ENCODE results near the gene BMP6. TPM values are rescaled to one million over a fixed set of nuclear protein-coding genes. Genes with fewer than 3 reads are reported as not detected.

BMP6 gene
- 10 to 100 TPM in 1 of 4 donors, 1 to 10 TPM in 3; 1.4 to 16.1 (median 6.0) TPM for total RNA-seq

DNA sequence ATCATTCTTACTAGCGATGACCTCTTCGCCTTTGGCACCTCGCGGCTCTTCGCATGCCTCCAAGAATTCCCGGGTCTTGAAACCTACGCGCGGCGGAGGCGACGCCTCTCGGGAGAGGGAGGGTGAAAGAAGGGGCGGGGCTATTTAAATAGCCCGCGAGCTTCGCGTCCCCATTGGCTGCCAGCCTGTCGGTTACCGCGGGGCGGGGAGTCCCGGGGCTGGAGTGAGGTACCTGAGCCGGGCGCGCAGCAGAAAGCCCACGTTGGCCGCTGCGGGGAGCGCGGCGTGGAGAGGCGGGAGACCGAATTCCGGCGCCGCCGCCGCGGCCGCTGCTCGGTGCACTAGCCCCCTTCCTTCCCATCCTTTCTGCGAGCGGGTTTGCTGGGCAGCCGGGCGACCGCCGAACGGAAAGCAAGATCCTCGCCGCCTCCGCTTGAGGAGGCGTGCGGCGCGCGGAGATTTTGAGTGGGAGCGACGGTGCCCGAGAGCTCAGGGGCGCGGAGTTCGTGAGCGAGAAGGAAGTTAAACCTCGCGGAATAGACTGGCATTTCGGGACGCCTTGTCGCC, at the start of gene BMP6:
TSS of gene BMP6 (plus strand) at position 251 of the 567 bp plus-strand sequence. CDS start 857 bp downstream, outside the sequence.
- Histone ChIP-seq H3K4me3 (peak within 1 kb of the TSS; percentile 43 to 53), H3K36me3 (no peaks in the 10 kb centered on the region), H3K27me3 (peaks cover 88% of the 10 kb centered on the region), H3K27ac (peak within 1 kb of the TSS in 1 of 4 donors; percentile 13), H3K4me1 (peaks cover 0 to 40% (median 16%) of the 10 kb centered on the region in 3 donors), H3K9me3 (no peaks in the 10 kb centered on the region)
- no peak for TF ChIP-seq POLR2AphosphoS5 (IDR thresholded peaks at IDR 0.05)
- peak in 1 of 2 donors; percentile 9 for TF ChIP-seq POLR2A (IDR thresholded peaks at IDR 0.05)
- no peak for TF ChIP-seq EP300 (IDR thresholded peaks at IDR 0.05)
- peak; percentile 85 for ATAC-seq
- WGBS, 2 donors (ENCODE audit: low coverage in 1 of 2) = 0% methylated on average over 5 of the region's 69 CpGs

DNA sequence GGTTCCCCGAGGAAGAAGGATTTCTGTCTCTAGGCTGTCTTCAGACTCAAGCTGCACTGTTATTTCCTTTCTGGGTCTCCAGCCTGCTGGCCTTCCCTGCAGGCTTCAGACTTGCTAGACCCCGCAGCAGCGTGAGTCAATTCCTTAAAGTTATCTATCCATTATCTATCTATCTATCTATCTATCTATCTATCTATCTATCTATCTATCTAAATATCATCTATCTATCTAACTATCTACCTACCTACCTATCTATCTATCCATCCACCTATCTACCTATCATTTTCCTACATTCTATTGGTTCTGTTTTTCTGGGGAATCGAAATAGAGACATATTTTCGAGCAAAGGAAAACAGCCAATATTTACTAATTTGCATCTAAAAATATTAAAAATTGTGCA, 48.7 kb upstream of the BMP6 start:
- Histone ChIP-seq H3K9me3 (no peaks in the 10 kb centered on the region), H3K27ac (no peak overlapping the region), H3K4me3 (no peak overlapping the region), H3K36me3 (no peaks in the 10 kb centered on the region), H3K27me3 (peaks cover 36% of the 10 kb centered on the region), H3K4me1 (peaks cover 0 to 14% (median 3%) of the 10 kb centered on the region in 3 donors)
- TF ChIP-seq POLR2A (IDR thresholded peaks at IDR 0.05) (no peak), EP300 (IDR thresholded peaks at IDR 0.05) (no peak), POLR2AphosphoS5 (IDR thresholded peaks at IDR 0.05) (no peak)
- TF ChIP-seq, protein P1, sequence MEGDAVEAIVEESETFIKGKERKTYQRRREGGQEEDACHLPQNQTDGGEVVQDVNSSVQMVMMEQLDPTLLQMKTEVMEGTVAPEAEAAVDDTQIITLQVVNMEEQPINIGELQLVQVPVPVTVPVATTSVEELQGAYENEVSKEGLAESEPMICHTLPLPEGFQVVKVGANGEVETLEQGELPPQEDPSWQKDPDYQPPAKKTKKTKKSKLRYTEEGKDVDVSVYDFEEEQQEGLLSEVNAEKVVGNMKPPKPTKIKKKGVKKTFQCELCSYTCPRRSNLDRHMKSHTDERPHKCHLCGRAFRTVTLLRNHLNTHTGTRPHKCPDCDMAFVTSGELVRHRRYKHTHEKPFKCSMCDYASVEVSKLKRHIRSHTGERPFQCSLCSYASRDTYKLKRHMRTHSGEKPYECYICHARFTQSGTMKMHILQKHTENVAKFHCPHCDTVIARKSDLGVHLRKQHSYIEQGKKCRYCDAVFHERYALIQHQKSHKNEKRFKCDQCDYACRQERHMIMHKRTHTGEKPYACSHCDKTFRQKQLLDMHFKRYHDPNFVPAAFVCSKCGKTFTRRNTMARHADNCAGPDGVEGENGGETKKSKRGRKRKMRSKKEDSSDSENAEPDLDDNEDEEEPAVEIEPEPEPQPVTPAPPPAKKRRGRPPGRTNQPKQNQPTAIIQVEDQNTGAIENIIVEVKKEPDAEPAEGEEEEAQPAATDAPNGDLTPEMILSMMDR (IDR thresholded peaks at IDR 0.05) = no peak
- WGBS, 2 donors (ENCODE audit: low coverage in 1 of 2) = 93 to 94% methylated on average over 3 to 5 of the region's 5 CpGs
- no peak for ATAC-seq

DNA sequence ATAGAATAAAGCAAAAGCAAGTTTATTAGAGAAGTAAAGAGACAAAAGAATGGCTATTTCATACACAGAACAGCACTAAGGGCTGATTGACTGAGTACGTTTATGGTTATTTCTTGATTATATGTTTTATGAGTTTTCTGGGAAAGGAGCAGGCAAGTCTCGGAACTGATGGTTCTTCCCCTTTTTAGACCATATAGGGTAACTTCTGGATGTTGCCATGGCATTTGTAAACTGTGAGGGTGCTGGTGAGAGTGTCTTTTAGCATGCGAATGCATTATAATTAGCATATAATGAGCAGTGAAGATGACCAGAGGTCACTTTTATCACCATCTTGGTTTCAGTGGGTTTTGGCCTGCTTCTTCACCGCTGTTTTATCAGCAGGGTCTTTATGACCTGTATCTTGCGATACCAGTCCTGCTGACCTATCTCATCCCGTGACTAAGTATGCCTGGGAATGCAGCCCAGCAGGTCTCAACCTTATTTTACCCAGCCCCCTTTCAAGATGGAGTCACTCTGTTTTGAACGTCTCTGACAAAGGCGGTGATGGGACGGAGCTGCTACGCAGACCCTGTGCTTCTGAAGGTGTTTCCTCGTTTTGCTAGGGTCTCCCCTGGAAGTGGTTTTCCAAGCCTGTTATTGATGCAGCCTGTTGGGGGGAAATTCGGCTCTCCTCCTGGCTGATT, 45.4 kb upstream of the BMP6 start:
- no peak for ATAC-seq
- TF ChIP-seq, protein P1 (IDR thresholded peaks at IDR 0.05) = no peak
- TF ChIP-seq POLR2A (IDR thresholded peaks at IDR 0.05) (no peak), EP300 (IDR thresholded peaks at IDR 0.05) (no peak), POLR2AphosphoS5 (IDR thresholded peaks at IDR 0.05) (no peak)
- no peaks in the 10 kb centered on the region for H3K9me3 ChIP-seq
- no peak overlapping the region for H3K27ac ChIP-seq
- WGBS, 2 donors (ENCODE audit: low coverage in 1 of 2) = 78 to 86% methylated on average over 5 to 6 of the region's 12 CpGs
- no peaks in the 10 kb centered on the region for H3K4me1 ChIP-seq
- H3K27me3 ChIP-seq = peaks cover 39% of the 10 kb centered on the region
- no peak overlapping the region for H3K4me3 ChIP-seq
- H3K36me3 ChIP-seq = no peaks in the 10 kb centered on the region

DNA sequence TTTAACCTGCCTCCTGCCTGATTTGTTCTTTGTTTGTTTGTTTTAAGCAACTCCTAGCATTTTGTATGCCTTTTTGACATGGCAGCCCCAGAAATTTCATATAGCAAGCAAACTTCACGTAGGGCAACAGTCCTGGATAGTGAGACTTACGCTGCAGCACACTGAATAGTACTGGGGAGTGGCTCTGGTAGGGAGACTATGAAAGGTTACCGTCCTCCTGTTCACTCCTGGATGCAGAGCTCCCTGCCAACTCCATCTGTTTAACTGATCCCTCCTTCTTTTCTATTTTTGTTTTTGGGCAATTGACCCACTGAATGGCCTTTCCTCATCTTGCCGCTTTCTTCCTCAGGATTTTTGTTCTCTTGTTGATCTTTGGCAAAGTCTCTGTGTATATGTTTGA, 44.5 kb upstream of the BMP6 start:
- Histone ChIP-seq H3K27me3 (peaks cover 39% of the 10 kb centered on the region), H3K27ac (no peak overlapping the region), H3K9me3 (no peaks in the 10 kb centered on the region), H3K4me3 (no peak overlapping the region), H3K36me3 (no peaks in the 10 kb centered on the region), H3K4me1 (no peaks in the 10 kb centered on the region)
- ATAC-seq = no peak
- no peak for TF ChIP-seq POLR2A (IDR thresholded peaks at IDR 0.05)
- TF ChIP-seq, protein P1 (IDR thresholded peaks at IDR 0.05) = no peak
- no peak for TF ChIP-seq EP300 (IDR thresholded peaks at IDR 0.05)
- no peak for TF ChIP-seq POLR2AphosphoS5 (IDR thresholded peaks at IDR 0.05)
- 33 to 63% methylated on average over 4 of the region's 4 CpGs for WGBS, 2 donors (ENCODE audit: low coverage in 1 of 2)

DNA sequence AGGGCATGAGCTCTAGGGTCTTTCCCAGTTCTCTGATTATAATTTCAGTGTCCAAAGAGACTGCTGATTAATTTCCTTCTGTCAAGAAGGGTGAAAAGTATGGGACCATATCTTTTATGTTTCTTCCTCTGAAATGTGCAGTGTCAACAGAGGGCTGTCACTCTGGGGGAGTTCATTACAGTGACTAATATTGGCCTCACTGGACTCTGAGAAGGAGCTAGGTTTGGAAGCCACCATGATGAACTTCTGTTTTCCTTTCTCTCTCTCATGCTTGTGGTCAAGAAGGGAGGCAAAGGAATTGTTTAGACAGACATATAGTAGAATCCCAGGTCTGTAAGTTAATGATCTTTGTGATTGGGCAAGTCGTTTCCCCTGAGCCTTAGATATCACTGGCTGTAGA, 41.8 kb upstream of the BMP6 start:
- no peak overlapping the region for H3K4me3 ChIP-seq
- peaks cover 39% of the 10 kb centered on the region for H3K27me3 ChIP-seq
- no peak for TF ChIP-seq POLR2A (IDR thresholded peaks at IDR 0.05)
- TF ChIP-seq EP300 (IDR thresholded peaks at IDR 0.05) = no peak
- TF ChIP-seq POLR2AphosphoS5 (IDR thresholded peaks at IDR 0.05) = no peak
- TF ChIP-seq, protein P1 (IDR thresholded peaks at IDR 0.05) = no peak
- no peaks in the 10 kb centered on the region for H3K36me3 ChIP-seq
- H3K27ac ChIP-seq = no peak overlapping the region
- H3K9me3 ChIP-seq = no peaks in the 10 kb centered on the region
- H3K4me1 ChIP-seq = no peaks in the 10 kb centered on the region
- WGBS, 2 donors (ENCODE audit: low coverage in 1 of 2) = 14 to 88% methylated on average over 1 of the region's 1 CpG
- ATAC-seq = no peak
